Psoas muscle (tissue), 8 donors: ENCODE data around the gene BCAS4. TPM values are rescaled to one million over a fixed set of nuclear protein-coding genes. Genes with fewer than 3 reads are reported as not detected.

ENCODE experiments used
- ATAC-seq, 4 donors: fragments of 200-7000 bp; cut with Tn5 transposase; one replicate each; pipeline ENCODE4 v1.9.1; 2020; ENCODE audit warnings: moderate library complexity in 3 of 4, mild to moderate bottlenecking in 2 of 4
- DNase-seq, 2 donors: peaks; one replicate each; pipeline ENCODE4 v3.0.0-alpha.2; 2020
- H3K27ac ChIP-seq: fragments of 200-600 bp; one replicate; pipeline ENCODE4 v1.8.0; 2022
- H3K27me3 ChIP-seq, 3 donors: fragments of 200-600 bp in 1 of 3; one replicate each; pipeline versions ENCODE4 v1.6.1 to v1.8.0; 2013 to 2022; ENCODE audit warnings: low read length in 2 of 3, mild to moderate bottlenecking in 2 of 3, moderate library complexity in 1 of 3; ENCODE audit not compliant: insufficient read depth in 3 of 3
- H3K36me3 ChIP-seq, 2 donors: fragments of 200-600 bp in 1 of 2; one replicate each; pipeline versions ENCODE4 v1.6.1 to v1.8.0; 2013 to 2022; ENCODE audit warnings: low read depth in 1 of 2, mild to moderate bottlenecking in 1 of 2, moderate library complexity in 1 of 2; ENCODE audit not compliant: insufficient read depth in 1 of 2
- H3K4me1 ChIP-seq: fragments of 200-600 bp; one replicate; pipeline ENCODE4 v1.8.0; 2022
- H3K4me3 ChIP-seq: fragments of 200-600 bp; one replicate; pipeline ENCODE4 v1.8.0; 2022; ENCODE audit warnings: mild to moderate bottlenecking
- H3K9me3 ChIP-seq: fragments of 200-600 bp; one replicate; pipeline ENCODE4 v1.8.0; 2022
- WGBS, 3 donors: extraction: QIAGEN DNeasy Blood & Tissue Kit; methylation state at CpG; one replicate each; pipeline versions ENCODE4 v1.1.6 to v1.1.7; 2013; 5-methylcytosine and 5-hydroxymethylcytosine counted together
- intact Hi-C, 2 donors: fragments of 100-400 bp; cut with DNase I; formaldehyde crosslinking; loops; one replicate each; pipeline versions ENCODE4 v1.11.0 to v1.14.2; 2022
- polyA plus RNA-seq, 3 donors: library from polyadenylated mRNA; stranded (reverse); fragments of 200-250 nt; gene quantifications; one replicate each; pipeline ENCODE4 v1.2.3, GENCODE V29; 2013
- total RNA-seq, 4 donors: library from RNA; stranded (reverse); fragmentation: NEBNext Ultra II Directional in 2 of 4; extraction: Animal tissue kit (Norgen Biotek cat#: 25700) in 2 of 4; gene quantifications; one replicate each; pipeline versions ENCODE4 v1.2.1 to v1.2.4, GENCODE V29; 2021 to 2023
- TF ChIP-seq, protein P1 (sequence below): fragments of 200-600 bp; IDR thresholded peaks from one replicate; pipeline ENCODE4 v1.8.0; 2022; ENCODE audit warnings: antibody characterized with exemption
- donor health status: healthy with polysubstance abuse.
- donor health status: DM: no; HTN: no; CAD: no; lungs with moderate emphysema.
- donor health status: Bipolar disorder and iron deficiency.
- donor health status: healthy.
- donor health status: DM: yes; HTN: yes; CAD: no.
- donor health status: DM: no; HTN: no; CAD: no.
- donor health status: DM: no; HTN: no; CAD: no.
- donor health status: DM: yes; HTN: yes; CAD: no.

The BCAS4 gene
- total and polyA plus RNA-seq, 7 donors: 0.24 to 1.9 (median 0.38) TPM

DNA sequence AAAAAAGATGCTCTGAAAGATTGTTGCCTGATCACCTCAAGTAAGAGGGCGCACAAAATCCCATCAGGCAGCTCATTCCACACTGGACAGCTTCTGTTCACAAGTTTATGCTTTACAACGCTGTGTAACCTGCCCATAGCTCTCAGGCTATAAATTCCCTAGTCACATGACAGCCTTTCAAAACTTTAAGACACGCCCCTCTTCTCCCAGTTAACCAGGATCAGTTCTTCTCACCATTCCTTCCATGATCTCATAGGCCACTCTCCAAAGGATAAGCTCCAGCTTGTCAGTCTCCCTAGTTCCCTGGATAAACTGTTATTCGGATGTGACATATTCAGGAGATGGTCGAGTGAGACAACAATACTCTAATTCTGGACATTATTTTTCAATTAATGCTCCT is 121.4 kb downstream of the BCAS4 start:
- Histone ChIP-seq H3K4me3 (no peak overlapping the region), H3K9me3 (no peaks in the 10 kb centered on the region), H3K27ac (peak overlapping the region; percentile 13), H3K4me1 (peaks cover 85% of the 10 kb centered on the region), H3K27me3 (no peaks in the 10 kb centered on the region), H3K36me3 (no peaks in the 10 kb centered on the region)
- TF ChIP-seq, protein P1, sequence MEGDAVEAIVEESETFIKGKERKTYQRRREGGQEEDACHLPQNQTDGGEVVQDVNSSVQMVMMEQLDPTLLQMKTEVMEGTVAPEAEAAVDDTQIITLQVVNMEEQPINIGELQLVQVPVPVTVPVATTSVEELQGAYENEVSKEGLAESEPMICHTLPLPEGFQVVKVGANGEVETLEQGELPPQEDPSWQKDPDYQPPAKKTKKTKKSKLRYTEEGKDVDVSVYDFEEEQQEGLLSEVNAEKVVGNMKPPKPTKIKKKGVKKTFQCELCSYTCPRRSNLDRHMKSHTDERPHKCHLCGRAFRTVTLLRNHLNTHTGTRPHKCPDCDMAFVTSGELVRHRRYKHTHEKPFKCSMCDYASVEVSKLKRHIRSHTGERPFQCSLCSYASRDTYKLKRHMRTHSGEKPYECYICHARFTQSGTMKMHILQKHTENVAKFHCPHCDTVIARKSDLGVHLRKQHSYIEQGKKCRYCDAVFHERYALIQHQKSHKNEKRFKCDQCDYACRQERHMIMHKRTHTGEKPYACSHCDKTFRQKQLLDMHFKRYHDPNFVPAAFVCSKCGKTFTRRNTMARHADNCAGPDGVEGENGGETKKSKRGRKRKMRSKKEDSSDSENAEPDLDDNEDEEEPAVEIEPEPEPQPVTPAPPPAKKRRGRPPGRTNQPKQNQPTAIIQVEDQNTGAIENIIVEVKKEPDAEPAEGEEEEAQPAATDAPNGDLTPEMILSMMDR: no peak
- intact Hi-C loops: loop anchor here (5.0 to 10.0 kb wide), 2 partner anchors 41 to 101 kb away; partner anchors contain the start of genes DPM1 (in 1 of the 2) and MOCS3 (in 1 of the 2)
- ATAC-seq (peak; percentile 59 to 77 (median 68)), DNase-seq (no peak)
- WGBS, 3 donors: 28 to 33% (median 29%) methylated on average over 5 of the region's 5 CpGs

GRCh38 chr20:50916934-50917333 is 122.1 kb downstream of the BCAS4 start:
- TF ChIP-seq, protein P1: no peak
- intact Hi-C loops: loop anchor here (5.0 to 10.0 kb wide), 2 partner anchors 40 to 102 kb away; partner anchors contain the start of genes DPM1 (in 1 of the 2) and MOCS3 (in 1 of the 2)
- 62 to 89% (median 78%) methylated on average over 3 of the region's 3 CpGs for WGBS, 3 donors
- Histone ChIP-seq H3K36me3 (no peaks in the 10 kb centered on the region), H3K27ac (peak overlapping the region; percentile 13), H3K4me1 (peaks cover 81% of the 10 kb centered on the region), H3K4me3 (no peak overlapping the region), H3K9me3 (no peaks in the 10 kb centered on the region), H3K27me3 (no peaks in the 10 kb centered on the region)
- no peak for ATAC-seq
- DNase-seq: no peak

DNA sequence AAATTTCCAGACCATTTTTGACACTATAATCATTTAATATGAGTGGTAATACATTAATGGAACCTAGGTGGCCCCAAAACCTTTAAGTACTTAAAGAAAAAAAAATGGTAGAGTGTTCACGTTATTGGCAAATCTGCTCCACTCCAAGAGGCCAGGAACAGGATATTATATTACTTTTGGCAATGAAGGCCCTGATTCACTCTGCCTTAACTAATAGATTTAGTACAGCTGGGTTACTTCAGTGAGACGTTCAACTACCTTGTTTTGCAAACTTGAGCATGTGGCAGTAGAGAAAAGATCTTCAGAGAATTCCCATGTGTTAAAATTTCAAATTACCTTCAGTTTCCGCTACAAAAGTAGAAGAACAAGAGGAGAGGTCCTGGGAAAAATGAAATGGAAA is 123.5 kb downstream of the BCAS4 start:
- Histone ChIP-seq H3K27ac (peak overlapping the region; percentile 54), H3K27me3 (no peaks in the 10 kb centered on the region), H3K36me3 (no peaks in the 10 kb centered on the region), H3K9me3 (no peaks in the 10 kb centered on the region), H3K4me1 (peaks cover 83% of the 10 kb centered on the region), H3K4me3 (no peak overlapping the region)
- DNase-seq (no peak), ATAC-seq (peak; percentile 45 to 69 (median 52))
- TF ChIP-seq, protein P1: no peak
- intact Hi-C loops: loop anchor here (5.0 to 10.0 kb wide), 2 partner anchors 39 to 104 kb away; partner anchors contain the start of genes DPM1 (in 1 of the 2) and MOCS3 (in 1 of the 2)
- 27 to 30% (median 29%) methylated on average over 3 of the region's 3 CpGs for WGBS, 3 donors

- intact Hi-C loops: loop anchor here (5.0 to 10.0 kb wide), 2 partner anchors 38 to 105 kb away; partner anchors contain the start of genes DPM1 (in 1 of the 2) and MOCS3 (in 1 of the 2)
- no peak overlapping the region for H3K4me3 ChIP-seq
- WGBS, 3 donors: 64 to 69% (median 67%) methylated on average over 6 of the region's 6 CpGs
- H3K27ac ChIP-seq: no peak overlapping the region
- H3K9me3 ChIP-seq: no peaks in the 10 kb centered on the region
- H3K4me1 ChIP-seq: peaks cover 82% of the 10 kb centered on the region
- DNase-seq (peak; percentile 61 to 74), ATAC-seq (peak in 3 of 4 donors; percentile 70 to 81 (median 75))
- no peaks in the 10 kb centered on the region for H3K27me3 ChIP-seq
- TF ChIP-seq, protein P1: no peak
- no peaks in the 10 kb centered on the region for H3K36me3 ChIP-seq
These were observed 124.7 kb downstream of the BCAS4 start for GRCh38 chr20:50919567-50919966.

DNA sequence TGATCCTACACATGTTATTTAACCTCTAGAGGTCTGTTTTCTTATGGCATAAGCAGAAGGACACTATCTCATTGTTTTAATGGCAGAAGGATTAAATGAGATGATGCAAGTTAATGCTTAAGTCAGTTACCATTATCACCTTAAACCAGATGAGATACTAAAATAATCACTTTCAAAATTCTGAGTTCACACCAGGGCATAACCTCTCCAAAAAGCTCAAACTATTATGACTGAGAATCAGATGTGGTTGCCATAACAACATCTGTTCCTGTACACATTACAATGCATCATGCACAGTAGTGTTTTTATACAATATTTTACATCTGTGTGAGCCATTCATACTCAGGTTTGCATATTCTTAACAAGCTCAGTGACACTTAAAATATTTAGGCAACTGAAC is 126.1 kb downstream of the BCAS4 start:
- no peak for ATAC-seq
- intact Hi-C loops: loop anchor here in 1 of 2 donors (5.0 kb wide), 1 partner anchor 129 kb away; no protein-coding TSS in a partner anchor
- Histone ChIP-seq H3K27ac (no peak overlapping the region), H3K36me3 (no peaks in the 10 kb centered on the region), H3K9me3 (no peaks in the 10 kb centered on the region), H3K4me3 (no peak overlapping the region), H3K4me1 (peaks cover 80% of the 10 kb centered on the region), H3K27me3 (no peaks in the 10 kb centered on the region)
- DNase-seq: no peak
- TF ChIP-seq, protein P1: no peak
